WTC11 (cell line): Measurements from ENCODE around the gene URB1. TPM values are rescaled to one million over a fixed set of nuclear protein-coding genes. Genes with fewer than 3 reads are reported as not detected.

ENCODE experiments used
- ATAC-seq: fragments of 200-7000 bp; cut with Tn5 transposase; 2 replicates; pipeline ENCODE4 v1.10.0; 2021; ENCODE audit warnings: mild to moderate bottlenecking, moderate library complexity
- CTCF ChIA-PET: fragments of 300-600 bp; sonication (Branson Sonifier 250); formaldehyde crosslinking; loops from one replicate; lab custom pipeline; 2021; ENCODE audit warnings: antibody characterized with exemption; lab: Charles Lee
- POLR2A ChIA-PET: fragments of 350-600 bp; sonication (Branson Sonifier 250); formaldehyde crosslinking; loops from one replicate; lab custom pipeline; 2021; ENCODE audit warnings: antibody characterized with exemption; lab: Charles Lee
- DNase-seq: peaks from one replicate; pipeline ENCODE4 v3.0.0; 2021; ENCODE audit warnings: low spot score
- H3K27ac Mint-ChIP-seq: 2 replicates; pipeline ENCODE4 v1.8.0; 2021; ENCODE audit warnings: mixed read lengths
- H3K27me3 Mint-ChIP-seq: 2 replicates; pipeline ENCODE4 v1.8.0; 2021; ENCODE audit warnings: low read depth, mild to moderate bottlenecking, moderate library complexity, mixed read lengths
- H3K36me3 Mint-ChIP-seq: 2 replicates; pipeline ENCODE4 v1.8.0; 2021; ENCODE audit warnings: mixed read lengths
- H3K4me1 Mint-ChIP-seq: 2 replicates; pipeline ENCODE4 v1.8.0; 2022; ENCODE audit warnings: mixed read lengths
- H3K4me3 Mint-ChIP-seq: 2 replicates; pipeline ENCODE4 v1.8.0; 2021; ENCODE audit warnings: mild to moderate bottlenecking, moderate library complexity, mixed read lengths
- H3K9me3 Mint-ChIP-seq: 2 replicates; pipeline ENCODE4 v1.8.0; 2021; ENCODE audit warnings: mixed read lengths
- HMGA2 ChIP-seq: fragments of 250-450 bp; sonication (Bioruptor Pico); IDR thresholded peaks from 2 replicates; pipeline ENCODE4 v1.4.0; 2021; ENCODE audit warnings: mild to moderate bottlenecking, moderate library complexity
- IRF1 ChIP-seq: sonication (generic); formaldehyde crosslinking; IDR thresholded peaks from 2 replicates; pipeline ENCODE4 v1.8.0; 2023; ENCODE audit warnings: missing genetic modification reagents
- MAX ChIP-seq: sonication (generic); formaldehyde crosslinking; IDR thresholded peaks from 2 replicates; pipeline ENCODE4 v1.8.0; 2022; ENCODE audit warnings: mild to moderate bottlenecking, missing genetic modification reagents
- NFATC4 ChIP-seq: fragments of 250-450 bp; sonication (Bioruptor Pico); IDR thresholded peaks from 2 replicates; pipeline ENCODE4 v1.9.0; 2021; ENCODE audit warnings: mild to moderate bottlenecking
- NFYB ChIP-seq: sonication (generic); formaldehyde crosslinking; conservative IDR thresholded peaks from 2 replicates; pipeline ENCODE4 v1.8.0; 2022; ENCODE audit warnings: low read depth, missing genetic modification reagents
- TEAD1 ChIP-seq: sonication (generic); formaldehyde crosslinking; IDR thresholded peaks from 2 replicates; pipeline ENCODE4 v1.8.0; 2022; ENCODE audit warnings: mild to moderate bottlenecking, missing genetic modification reagents
- TEAD4 ChIP-seq: sonication (generic); formaldehyde crosslinking; IDR thresholded peaks from 2 replicates; pipeline ENCODE4 v1.8.0; 2022; ENCODE audit warnings: mild to moderate bottlenecking, missing genetic modification reagents
- TP53 ChIP-seq: sonication (generic); formaldehyde crosslinking; IDR thresholded peaks from 2 replicates; pipeline ENCODE4 v1.8.1; 2023; ENCODE audit warnings: mild to moderate bottlenecking, missing genetic modification reagents
- ZNF423 ChIP-seq: fragments of 250-450 bp; sonication (Bioruptor Pico); IDR thresholded peaks from 2 replicates; pipeline ENCODE4 v2.1.2; 2022; ENCODE audit warnings: mild to moderate bottlenecking, moderate library complexity
- total RNA-seq: library from RNA; stranded (reverse); gene quantifications from 3 replicates; pipeline ENCODE4 v1.2.3, GENCODE V29; 2021
- TF ChIP-seq, protein P1 (sequence below): sonication (generic); formaldehyde crosslinking; IDR thresholded peaks from 2 replicates; pipeline ENCODE4 v1.8.1; 2022; ENCODE audit warnings: low read depth, mild to moderate bottlenecking, moderate library complexity, missing genetic modification reagents, borderline replicate concordance
- TF ChIP-seq, protein P2 (sequence below): sonication (generic); formaldehyde crosslinking; conservative IDR thresholded peaks from 2 replicates; pipeline ENCODE4 v1.8.1; 2023; ENCODE audit warnings: mild to moderate bottlenecking, low read depth, missing genetic modification reagents, moderate library complexity
- TF ChIP-seq, protein P3 (sequence below): fragments of 250-450 bp; sonication (Bioruptor Pico); IDR thresholded peaks from 2 replicates; pipeline ENCODE4 v1.8.0; 2021; ENCODE audit warnings: mild to moderate bottlenecking

URB1 gene
- total RNA-seq, 1 experiment from 2014 or later = 38.7 TPM

GRCh38 chr21:32325706-32326105, 67.1 kb downstream of the URB1 start (continued):
- no peak for TF ChIP-seq IRF1 (CRISPR knock-in tag)

DNA sequence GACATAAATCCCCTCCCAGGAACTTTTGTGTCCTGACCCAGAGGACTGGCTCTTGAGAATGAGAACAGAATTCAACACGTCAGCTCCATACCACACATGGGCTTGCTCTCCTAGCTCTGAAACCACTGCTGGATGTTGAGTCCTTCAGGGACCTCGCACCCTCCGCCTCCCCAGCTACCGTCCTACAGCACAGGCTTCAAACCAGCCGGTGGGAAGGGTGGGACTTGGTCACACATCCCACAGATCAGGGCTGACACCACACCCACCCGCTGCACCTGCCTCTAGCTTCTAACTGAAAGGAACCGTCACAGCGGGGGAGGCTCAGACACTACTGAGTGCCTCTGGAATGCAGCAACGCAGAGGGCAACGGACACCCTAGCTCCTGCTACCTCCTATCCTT, 70.1 kb downstream of the URB1 start:
- Mint-ChIP-seq H3K36me3 (peaks cover 88% of the 10 kb centered on the region), H3K27ac (no peak overlapping the region), H3K4me3 (no peak overlapping the region), H3K4me1 (no peaks in the 10 kb centered on the region), H3K9me3 (no peaks in the 10 kb centered on the region), H3K27me3 (no peaks in the 10 kb centered on the region)
- ChIA-PET CTCF (interaction anchor here (0.8 kb wide), 1 partner anchor 278 kb away, joined by 8 read pairs; no protein-coding TSS in a partner anchor), POLR2A (interaction anchor here (0.5 to 0.6 kb wide), 2 partner anchors 80 to 149 kb away, joined by 3 to 4 read pairs; no protein-coding TSS in a partner anchor)
- TF ChIP-seq TEAD4 (CRISPR knock-in tag) = no peak
- no peak for TF ChIP-seq HMGA2 (CRISPR knock-in tag)
- TF ChIP-seq ZNF423 (CRISPR knock-in tag) = no peak
- TF ChIP-seq, protein P1, sequence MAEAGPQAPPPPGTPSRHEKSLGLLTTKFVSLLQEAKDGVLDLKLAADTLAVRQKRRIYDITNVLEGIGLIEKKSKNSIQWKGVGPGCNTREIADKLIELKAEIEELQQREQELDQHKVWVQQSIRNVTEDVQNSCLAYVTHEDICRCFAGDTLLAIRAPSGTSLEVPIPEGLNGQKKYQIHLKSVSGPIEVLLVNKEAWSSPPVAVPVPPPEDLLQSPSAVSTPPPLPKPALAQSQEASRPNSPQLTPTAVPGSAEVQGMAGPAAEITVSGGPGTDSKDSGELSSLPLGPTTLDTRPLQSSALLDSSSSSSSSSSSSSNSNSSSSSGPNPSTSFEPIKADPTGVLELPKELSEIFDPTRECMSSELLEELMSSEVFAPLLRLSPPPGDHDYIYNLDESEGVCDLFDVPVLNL (CRISPR knock-in tag) = no peak
- TF ChIP-seq IRF1 (CRISPR knock-in tag) = no peak
- TF ChIP-seq, protein P2, sequence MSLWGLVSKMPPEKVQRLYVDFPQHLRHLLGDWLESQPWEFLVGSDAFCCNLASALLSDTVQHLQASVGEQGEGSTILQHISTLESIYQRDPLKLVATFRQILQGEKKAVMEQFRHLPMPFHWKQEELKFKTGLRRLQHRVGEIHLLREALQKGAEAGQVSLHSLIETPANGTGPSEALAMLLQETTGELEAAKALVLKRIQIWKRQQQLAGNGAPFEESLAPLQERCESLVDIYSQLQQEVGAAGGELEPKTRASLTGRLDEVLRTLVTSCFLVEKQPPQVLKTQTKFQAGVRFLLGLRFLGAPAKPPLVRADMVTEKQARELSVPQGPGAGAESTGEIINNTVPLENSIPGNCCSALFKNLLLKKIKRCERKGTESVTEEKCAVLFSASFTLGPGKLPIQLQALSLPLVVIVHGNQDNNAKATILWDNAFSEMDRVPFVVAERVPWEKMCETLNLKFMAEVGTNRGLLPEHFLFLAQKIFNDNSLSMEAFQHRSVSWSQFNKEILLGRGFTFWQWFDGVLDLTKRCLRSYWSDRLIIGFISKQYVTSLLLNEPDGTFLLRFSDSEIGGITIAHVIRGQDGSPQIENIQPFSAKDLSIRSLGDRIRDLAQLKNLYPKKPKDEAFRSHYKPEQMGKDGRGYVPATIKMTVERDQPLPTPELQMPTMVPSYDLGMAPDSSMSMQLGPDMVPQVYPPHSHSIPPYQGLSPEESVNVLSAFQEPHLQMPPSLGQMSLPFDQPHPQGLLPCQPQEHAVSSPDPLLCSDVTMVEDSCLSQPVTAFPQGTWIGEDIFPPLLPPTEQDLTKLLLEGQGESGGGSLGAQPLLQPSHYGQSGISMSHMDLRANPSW (CRISPR knock-in tag) = no peak
- TF ChIP-seq, protein P3, sequence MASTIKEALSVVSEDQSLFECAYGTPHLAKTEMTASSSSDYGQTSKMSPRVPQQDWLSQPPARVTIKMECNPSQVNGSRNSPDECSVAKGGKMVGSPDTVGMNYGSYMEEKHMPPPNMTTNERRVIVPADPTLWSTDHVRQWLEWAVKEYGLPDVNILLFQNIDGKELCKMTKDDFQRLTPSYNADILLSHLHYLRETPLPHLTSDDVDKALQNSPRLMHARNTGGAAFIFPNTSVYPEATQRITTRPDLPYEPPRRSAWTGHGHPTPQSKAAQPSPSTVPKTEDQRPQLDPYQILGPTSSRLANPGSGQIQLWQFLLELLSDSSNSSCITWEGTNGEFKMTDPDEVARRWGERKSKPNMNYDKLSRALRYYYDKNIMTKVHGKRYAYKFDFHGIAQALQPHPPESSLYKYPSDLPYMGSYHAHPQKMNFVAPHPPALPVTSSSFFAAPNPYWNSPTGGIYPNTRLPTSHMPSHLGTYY (CRISPR knock-in tag) = no peak
- no peak for DNase-seq
- ATAC-seq = no peak

DNA sequence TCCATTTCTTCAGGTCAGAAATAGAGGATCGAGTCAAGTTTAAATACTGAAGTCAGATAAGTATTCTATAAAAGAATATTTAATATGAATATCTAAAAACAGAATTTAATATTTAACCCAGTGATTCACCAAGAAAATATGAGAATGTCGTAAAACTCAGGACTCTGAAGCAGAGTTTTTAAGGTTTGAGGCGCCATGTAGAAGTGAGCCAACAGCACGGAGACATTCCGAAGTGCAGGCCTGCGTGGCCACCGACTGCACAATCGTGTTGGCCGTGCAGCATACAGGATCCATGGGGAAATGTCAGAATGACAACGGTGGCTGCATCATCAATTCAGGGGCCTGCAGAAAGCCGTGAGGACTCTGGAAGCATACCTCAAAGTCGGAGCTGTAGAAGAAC, 70.7 kb downstream of the URB1 start:
- CTCF ChIA-PET = interaction anchor here (0.8 kb wide), 1 partner anchor 279 kb away, joined by 8 read pairs; no protein-coding TSS in a partner anchor
- H3K27me3 Mint-ChIP-seq = no peaks in the 10 kb centered on the region
- H3K27ac Mint-ChIP-seq = no peak overlapping the region
- DNase-seq (no peak), ATAC-seq (no peak)
- H3K4me1 Mint-ChIP-seq = no peaks in the 10 kb centered on the region
- POLR2A ChIA-PET = interaction anchor here (0.6 kb wide), 1 partner anchor 80 kb away, joined by 4 read pairs; no protein-coding TSS in a partner anchor
- H3K36me3 Mint-ChIP-seq = peaks cover 88% of the 10 kb centered on the region
- H3K4me3 Mint-ChIP-seq = no peak overlapping the region
- TF ChIP-seq, protein P1 (CRISPR knock-in tag) = no peak
- no peak for TF ChIP-seq NFATC4 (CRISPR knock-in tag)
- no peak for TF ChIP-seq NFYB (CRISPR knock-in tag)
- H3K9me3 Mint-ChIP-seq = no peaks in the 10 kb centered on the region

- TF ChIP-seq TEAD1 (no peak), TP53 (CRISPR knock-in tag) (no peak), MAX (CRISPR knock-in tag) (no peak)
- TF ChIP-seq, protein P2 (CRISPR knock-in tag) = no peak
- Mint-ChIP-seq H3K36me3 (peaks cover 86% of the 10 kb centered on the region), H3K27ac (no peak overlapping the region), H3K9me3 (no peaks in the 10 kb centered on the region), H3K4me1 (no peaks in the 10 kb centered on the region), H3K4me3 (no peak overlapping the region), H3K27me3 (no peaks in the 10 kb centered on the region)
- ChIA-PET CTCF (interaction anchor here (2.1 kb wide), 1 partner anchor 15 kb away, joined by 6 read pairs; no protein-coding TSS in a partner anchor), POLR2A (no interaction called here)
- ATAC-seq (no peak), DNase-seq (no peak)
Measured at GRCh38 chr21:32321480-32321879, 71.3 kb downstream of the URB1 start.
